NCI-H748 treated with DMSO at 0.1 percent for 48 hours (cell line): Measurements from ENCODE around the gene IL1F10.

Experiments
- DNase-seq: peaks from one replicate; lab custom pipeline; 2025; lab: John Stamatoyannopoulos, UW

The IL1F10 gene, protein sequence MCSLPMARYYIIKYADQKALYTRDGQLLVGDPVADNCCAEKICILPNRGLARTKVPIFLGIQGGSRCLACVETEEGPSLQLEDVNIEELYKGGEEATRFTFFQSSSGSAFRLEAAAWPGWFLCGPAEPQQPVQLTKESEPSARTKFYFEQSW

DNA sequence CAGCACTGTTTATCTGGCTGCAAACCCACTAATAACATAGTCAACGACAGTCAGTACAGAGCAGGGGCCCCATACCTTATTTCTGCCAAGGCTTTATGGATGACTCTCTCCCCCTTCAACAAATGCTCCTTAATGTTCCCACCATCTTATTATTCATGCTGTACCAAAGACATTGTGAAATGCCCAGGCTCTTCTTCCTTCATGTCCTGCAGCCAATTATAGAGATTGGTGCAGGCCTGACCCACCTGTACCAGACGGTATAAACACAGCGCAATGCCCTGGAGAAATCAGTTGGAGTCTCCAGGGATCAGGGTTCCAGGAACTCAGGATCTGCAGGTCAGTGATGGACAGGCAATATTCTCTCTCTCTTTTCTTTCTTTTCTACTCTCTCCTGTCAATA, at the start of gene IL1F10:
IL1F10 (plus strand) TSS at position 290 of the 400 bp plus-strand sequence. CDS start 4,769 bp downstream, outside the sequence.
- DNase-seq: no peak

DNA sequence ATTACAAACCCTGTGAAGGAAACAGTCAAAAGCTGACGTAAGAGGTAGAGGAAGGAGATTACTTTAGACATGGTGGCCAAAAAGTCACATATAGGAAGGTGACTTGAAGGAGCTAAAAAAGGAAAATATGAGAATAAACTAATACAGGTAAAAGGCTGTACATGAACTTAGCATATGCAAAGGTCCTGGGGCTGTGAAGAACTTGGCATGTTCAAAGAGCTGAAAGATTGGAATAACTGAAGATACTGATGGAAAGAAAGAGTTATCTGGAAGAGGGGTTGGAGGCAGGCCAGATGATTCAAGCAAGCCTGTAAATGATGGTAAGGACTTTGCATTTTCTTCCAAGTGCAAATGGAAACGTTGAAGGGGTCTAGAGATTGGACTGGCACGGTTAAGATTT, 49.3 kb upstream of the IL1F10 start:
- no peak for DNase-seq

DNA sequence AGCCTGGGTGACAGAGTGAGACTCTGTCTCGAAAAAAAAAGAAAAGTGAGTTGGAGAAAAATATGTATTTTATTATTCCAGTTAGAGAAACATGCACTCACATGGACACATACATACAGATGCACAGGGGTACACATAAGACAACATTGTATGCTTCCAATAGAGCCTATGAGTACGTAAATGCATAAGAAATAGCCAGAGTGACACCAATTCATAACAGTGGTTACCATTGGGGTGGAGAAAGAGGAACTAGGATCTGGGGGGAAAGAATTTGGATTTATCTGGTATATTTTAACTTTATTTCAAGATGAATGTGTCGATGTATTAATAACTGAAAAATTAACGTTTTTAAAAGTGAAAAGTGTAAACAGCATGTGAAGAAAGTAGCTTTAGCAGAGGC, 46.5 kb upstream of the IL1F10 start:
- DNase-seq: no peak

DNA sequence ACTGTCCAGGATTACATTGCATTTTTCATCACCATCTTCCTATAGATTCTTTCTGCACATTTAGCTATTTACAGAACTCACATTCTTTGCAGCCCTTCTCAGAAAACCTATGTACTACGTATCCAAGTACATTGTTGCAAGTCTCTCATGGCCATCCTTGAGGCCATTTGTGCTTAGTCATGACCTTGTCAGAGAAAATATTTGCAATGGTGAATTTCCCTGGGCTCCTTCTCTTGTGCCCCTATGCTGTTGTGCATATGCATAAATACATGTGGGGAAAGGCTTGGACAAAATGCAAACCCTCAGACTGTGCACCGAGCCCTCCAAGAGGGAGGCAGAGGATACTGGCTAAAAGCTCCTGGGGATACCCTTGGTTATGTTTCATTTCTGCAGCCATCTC, 43.0 kb upstream of the IL1F10 start:
- DNase-seq: no peak

DNA sequence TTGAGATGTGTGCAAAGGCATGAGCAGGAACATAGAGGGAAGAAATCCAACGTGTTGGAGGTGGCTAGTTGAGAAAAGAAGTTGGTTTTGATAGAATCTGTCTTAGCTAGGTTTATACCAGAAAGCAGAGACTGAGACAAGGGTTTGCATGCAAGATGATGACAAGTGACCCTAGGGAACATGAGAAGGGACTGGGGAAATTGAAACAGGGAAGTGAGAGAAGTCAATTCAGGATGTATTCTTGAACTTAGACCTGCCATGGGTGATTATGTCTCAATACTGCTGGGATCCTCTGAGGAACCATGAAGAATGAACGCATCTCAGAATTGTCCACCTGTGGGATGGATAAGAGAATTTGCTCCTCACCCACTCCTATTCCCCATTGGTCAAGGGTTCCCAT, 42.0 kb upstream of the IL1F10 start:
- no peak for DNase-seq

DNA sequence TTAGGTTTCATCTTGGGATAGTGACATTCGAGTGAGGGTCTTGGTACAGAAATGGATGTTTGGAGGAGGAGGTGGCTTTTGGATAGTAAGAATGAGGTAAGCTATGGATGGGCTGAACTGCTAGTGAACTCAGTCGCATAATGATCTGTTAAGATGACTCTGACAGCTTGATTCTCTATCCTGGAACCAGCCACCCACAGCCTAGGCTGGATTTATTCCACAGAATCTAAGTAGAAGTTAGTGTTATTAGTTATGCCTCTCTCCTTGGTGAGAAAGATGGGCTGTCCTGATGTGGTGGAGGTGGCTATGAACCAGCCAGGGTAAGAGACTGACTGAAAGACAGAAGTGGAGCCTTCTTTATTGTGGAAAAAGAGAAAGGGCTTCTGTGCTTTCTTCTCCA, 40.1 kb upstream of the IL1F10 start:
- no peak for DNase-seq

DNA sequence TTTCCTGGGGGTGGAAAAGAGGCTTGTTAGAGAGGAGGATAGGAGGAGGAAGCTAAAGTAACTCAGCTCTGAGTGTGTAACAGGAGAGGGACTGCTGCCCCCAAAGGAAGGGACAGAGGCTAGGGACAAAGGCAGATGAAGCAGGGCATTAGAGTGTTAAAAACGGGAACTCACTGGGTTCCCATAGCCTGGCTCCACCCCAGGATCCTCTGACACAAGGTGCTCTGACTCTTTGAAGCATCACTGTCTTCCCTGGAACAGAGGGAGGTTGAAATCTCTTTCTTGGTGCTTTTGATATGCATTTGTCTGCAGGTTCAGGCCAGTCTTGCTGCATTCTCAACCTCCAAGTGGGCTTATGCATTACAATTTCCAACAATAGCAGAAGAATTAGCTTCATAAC, 39.7 kb upstream of the IL1F10 start:
- DNase-seq: no peak

DNA sequence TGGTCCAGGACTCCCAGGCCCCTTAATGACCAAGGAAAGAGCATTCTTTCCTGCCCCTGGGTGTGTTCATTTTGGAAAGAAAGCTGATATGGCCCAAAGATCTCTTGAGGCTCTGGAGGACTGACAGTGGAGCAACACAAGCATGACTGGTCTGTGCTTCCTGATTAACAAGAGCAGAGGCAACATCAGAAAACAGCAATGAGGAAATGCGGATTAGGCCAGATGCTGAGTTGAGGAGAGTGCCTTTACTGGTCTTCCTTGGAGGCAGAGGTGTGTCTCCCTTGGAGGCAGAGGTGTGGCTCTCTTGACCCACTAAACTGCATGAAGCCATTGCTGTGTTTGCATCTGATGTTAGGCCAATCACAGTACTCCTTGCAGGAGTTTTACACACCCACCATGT, 35.0 kb upstream of the IL1F10 start:
- no peak for DNase-seq

DNA sequence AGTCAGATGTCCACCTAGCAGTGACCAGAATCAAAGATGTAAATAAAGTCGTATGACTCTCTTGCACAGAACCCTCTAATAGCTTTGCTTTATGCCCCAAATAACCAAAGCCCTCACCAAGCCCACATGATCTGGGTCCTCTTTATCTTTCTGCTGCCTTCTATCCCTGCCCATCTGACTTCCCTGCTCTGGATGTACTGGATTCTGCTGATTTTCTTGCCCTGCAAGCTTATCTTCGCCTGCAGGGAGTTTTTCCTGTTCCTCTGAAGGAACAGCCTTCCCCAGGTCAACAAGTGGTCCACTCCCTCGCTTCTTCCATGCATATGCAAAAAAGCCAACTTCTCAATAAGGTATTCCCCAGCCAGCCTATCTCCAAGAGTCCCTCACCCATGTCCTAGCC, 33.8 kb upstream of the IL1F10 start:
- no peak for DNase-seq

DNA sequence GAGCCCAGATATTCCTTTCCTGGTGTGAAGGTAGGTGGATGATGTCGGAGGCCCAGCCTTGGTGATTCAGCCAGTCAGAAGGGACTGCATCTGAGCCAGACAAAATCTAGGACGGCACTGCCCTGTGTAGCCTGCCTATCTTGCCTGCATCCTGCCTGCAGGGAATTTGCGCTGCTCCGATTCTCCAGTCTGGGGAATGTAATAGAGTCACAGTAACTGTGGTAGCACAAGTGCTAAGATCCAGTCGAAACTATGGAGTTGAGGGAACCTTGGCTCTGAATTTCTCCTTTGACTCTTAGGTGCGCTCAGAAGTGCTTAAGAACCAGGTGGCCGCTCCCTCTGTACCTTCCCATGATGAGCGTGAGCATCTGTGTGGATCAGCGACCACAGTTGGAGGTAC, 31.0 kb upstream of the IL1F10 start:
- no peak for DNase-seq

DNA sequence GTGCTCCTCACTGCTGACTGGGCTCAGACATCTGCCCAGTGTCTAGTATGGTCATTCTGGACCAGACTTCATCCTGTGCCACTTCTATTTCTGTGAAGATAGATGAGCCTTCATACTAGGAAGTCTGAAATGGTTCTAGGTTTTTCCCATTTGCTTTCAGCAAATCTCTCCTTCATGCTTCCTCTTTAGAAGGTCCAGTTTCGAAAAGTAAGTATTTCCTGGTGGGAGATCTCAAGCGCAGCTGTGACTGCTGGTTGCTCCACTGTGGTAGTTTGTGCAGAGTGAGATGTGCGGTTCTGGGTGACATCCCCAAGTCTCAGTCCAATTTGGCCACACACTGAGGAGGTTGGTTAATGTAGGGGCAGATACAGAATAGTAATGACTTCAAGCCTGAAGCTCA, 29.5 kb upstream of the IL1F10 start:
- DNase-seq: no peak

DNA sequence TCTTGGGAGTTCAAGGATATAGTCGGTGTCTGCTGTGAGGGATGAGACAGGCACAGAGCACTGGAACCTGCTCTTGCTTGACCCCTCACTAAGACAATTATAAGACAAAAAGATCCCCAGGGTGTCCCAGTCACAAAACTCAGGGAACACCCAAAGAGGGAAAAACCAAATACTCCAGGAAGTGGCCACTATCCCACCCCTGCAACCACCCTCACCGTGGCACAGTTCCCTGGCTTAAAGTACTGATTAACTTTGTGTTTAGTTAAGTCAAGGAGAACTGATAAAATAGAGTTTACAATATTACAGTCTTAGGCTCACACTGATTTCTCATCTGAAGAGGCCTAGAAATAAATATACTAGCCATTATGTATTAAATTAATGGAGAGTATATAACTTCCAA, 28.6 kb upstream of the IL1F10 start:
- DNase-seq: no peak

DNA sequence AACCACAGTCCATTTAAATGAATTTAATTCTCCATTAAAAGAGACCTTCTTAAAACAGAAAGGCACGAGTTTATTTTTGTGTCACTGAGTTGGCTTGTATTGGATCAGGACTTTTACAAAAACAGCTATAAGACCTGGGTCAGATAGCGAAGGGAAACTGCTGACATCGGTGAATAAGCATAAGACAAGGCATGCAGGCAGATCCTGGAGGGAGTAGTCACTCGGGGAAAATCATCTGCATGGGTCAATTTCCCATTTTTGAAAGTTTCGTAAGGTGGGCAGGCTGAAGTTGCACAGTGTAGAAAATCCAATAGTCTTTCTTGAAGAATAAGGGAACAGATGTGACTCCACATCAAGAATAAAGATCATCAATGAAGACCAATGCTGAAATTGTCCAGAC, 28.1 kb upstream of the IL1F10 start:
- DNase-seq: no peak

DNA sequence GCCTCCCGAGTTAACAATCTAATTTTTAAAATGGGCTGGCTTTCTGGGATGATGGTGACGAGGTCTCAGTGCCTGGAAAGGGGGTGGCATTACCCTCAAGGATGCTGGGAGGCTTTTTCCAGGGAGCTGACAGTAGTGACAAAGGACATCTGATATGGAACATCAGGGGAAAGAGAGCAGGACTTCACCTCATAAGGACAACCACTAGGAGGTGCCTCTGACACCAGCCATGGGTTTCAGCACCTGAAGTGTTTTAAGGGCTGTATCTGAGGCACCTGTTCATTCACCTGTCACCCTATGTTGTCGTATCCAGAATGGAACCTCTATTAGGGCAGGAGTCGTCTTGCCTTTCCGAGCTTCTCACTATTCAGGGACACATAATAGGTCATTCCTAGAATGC, 25.9 kb upstream of the IL1F10 start:
- DNase-seq: no peak

DNA sequence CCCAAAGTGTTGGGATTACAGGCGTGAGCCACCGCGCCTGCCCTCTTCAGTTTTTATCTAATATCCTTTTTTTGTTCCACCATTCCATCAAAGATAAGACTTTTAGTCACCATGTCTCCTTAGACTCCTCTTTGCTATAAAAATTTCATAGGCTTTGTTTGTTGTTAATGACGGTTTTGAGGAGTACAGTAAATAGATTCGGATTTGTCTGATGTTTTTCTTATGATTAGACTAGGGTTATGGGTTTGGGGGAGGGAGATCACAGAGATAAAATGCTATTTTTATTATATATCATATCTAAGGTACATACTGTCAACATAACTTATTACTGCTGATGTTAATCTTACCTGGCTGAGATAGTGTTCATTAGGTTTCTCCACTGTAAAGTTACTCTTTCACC, 21.3 kb upstream of the IL1F10 start:
- no peak for DNase-seq

DNA sequence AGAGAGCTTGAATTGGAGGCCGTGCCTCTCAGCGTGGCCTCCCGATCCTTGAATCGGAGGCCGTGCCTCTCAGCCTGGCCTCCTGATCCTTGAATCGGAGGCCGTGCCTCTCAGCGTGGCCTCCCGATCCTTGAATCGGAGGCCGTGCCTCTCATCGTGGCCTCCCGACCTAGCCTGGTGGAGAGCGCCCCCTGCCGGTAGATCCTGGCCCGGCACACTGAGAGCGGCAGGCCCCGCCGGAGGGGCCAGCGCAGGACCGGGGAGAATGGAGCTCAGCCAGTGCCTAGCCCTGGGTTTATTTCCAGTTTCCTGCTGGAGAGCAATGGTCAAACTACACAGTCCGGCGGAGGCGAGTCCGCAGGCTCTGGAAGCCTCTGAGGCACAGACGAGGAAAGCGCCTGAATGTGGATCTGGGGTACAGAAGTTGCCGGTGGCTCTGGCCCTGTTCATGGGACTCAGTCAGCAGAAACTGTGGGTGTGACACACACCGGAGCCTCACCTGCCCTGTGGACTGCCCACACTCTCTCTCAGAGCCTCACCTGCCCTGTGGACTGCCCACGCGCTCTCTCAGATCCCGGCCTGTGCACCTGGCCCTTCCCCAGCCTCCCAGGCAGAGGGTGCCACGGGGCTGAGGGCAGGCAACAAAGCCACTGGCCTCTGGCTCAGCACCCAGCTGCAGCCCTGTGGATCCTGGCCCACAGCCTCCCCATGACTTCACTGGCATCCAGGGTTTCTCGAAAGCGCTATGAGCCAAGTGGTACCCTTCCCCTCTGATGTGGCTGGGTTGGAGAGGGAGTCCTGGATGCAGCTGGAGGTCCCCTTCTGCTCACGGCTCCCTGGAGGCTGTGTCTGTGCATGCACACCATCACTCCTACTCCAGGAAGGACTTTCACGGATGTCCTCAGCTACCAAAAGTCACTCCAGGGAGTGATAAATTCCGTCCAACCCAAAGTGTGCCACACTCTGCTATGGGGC, 16.6 kb upstream of the IL1F10 start:
- no peak for DNase-seq

DNA sequence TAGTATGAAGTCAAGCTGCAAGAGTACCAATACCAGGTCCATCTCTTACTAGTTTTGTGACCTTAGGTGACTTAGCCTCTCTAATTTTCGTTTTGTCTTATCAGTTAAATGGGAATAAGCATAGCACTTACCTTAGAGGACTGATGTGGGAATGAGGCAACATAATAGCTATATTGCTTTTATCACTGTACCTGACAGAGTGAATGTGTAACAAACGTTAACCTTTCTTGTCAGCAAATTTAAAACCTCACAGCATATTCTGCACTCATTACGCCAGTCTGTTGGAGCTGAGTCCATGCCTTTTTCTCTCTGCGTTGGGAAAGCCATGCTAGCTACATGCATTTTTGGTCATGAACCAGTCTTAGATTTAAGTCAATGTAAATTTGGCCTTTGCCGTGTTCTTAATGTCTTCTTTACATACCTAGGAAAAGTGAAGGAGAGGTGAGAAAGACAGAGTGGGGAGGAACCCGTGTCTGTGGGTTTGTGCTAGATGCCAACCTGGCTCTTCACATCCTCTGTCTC, 15.3 kb upstream of the IL1F10 start, which contains the start of gene IL36B:
IL36B (minus strand) TSS at position 472 of the 522 bp plus-strand sequence.
- DNase-seq: no peak

DNA sequence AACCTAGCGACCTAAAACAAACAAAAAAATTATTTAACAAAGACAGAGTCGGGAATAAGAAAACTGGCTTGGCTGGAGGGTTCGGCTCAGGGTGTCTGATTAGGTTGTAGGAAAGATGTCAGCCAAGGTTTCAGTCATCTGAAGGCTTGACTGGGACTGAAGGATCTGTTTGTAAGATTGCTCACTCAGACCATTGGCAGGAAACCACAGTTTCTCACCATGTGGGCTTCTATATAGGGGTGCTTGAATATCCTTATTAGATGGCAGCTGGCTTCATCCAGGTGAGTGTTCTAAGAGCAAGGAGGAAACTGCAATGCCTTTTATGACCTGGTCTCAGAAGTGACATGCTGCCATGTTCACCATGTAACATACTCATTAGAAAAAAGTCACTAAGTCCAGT, 14.1 kb upstream of the IL1F10 start:
- no peak for DNase-seq

DNA sequence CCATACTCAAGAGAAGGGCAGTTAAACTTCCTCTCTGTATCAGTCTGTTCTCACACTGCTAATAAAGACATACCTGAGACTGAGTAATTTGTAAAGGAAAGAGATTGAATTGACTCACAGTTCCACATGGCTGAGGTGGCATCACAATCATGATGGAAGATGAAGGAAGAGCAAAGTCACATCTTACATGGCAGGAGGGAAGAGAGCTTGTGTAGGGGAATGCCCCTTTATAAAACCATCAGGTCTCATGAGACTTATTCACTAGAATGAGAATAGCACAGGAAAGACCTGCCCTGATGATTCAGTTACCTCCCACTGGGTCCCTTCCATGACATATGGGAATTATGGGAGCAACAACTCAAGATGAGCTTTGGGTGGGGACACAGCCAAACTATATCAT, 13.7 kb upstream of the IL1F10 start:
- DNase-seq: no peak

DNA sequence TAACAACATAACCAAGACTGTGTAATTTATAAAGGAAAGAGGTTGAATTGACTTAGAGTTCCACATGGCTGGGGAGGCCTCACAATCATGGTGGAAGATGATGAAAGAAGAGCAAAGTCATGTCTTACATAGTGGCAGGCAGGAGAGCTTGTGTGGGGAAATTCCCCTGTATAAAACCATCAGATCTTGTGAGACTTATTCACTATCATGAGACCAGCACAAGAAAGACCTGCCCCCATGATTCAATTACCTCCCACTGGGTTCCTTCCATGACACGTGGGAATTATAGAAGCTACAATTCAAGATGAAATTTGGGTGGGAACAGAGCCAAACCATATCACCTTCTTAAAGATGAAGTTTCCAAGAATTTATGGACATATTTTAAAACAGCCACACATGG, 11.2 kb upstream of the IL1F10 start:
- DNase-seq: no peak

DNA sequence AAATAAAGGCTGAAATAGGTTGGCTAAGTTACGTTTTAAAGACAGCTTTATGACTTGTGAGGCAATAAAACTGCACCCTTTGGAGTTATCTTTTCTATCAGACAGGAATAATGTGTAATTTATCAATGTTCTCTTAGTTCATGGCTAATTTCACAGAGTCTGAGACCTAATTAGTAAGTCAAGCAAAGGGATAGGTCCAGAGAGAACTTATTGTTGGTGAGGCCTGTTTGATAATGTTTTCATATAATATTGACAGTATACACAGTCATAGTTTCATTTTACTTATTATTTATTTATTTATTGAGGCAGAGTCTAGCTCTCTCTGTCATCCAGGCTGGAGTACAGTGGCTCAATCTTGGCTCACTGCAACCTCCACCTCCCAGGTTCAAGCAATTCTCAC, 10.7 kb upstream of the IL1F10 start:
- no peak for DNase-seq

DNA sequence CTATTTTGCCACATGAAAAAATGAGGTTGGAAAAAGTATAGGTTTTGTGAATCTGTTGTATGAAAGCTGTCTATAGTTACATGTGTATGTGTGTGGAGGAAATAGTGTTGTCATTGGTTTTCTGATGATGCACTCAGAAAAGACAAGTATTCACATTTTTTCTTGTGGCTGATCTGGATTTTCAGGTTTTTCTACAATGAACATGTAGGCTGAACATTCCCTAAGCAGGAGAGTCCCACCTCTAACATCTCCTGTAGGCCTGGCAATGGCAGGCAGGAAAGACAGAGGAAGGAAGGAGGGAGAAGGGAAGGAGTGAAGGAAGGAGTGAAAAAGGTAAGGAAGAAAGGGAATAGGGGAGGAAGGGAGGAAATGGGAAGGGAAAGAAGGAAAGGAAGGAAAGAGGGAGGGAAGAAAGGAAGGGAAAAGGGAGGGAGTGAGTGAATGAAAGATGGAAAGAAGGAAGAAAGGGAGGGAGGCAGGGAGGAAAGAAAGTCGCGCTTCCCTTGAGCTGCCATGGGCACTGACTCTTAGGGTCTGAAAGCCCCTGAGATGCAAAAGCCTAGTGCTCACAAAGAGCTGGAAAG, 9.3 kb upstream of the IL1F10 start:
- no peak for DNase-seq
